Mucosa of descending colon (tissue), 3 donors: ENCODE data around the gene DNAH9. TPM values are rescaled to one million over a fixed set of nuclear protein-coding genes. Genes with fewer than 3 reads are reported as not detected.

Experiments used
- ATAC-seq: fragments of 200-7000 bp; cut with Tn5 transposase; one replicate; pipeline ENCODE4 v1.9.1; 2020; ENCODE audit warnings: mild to moderate bottlenecking, moderate library complexity
- DNase-seq, 3 donors: peaks; one replicate each; pipeline ENCODE4 v3.0.0-alpha.2; 2020
- H3K36me3 ChIP-seq: fragments of 200-600 bp; one replicate; pipeline ENCODE4 v1.8.0; 2021; ENCODE audit warnings: low read depth, mild to moderate bottlenecking
- H3K4me1 ChIP-seq: fragments of 200-600 bp; one replicate; pipeline ENCODE4 v1.8.0; 2021; ENCODE audit warnings: low read depth, mild to moderate bottlenecking
- H3K4me3 ChIP-seq: fragments of 200-600 bp; one replicate; pipeline ENCODE4 v1.8.0; 2021; ENCODE audit warnings: mild to moderate bottlenecking
- H3K9me3 ChIP-seq: fragments of 200-600 bp; one replicate; pipeline ENCODE4 v1.8.0; 2021; ENCODE audit warnings: mild to moderate bottlenecking
- intact Hi-C, 2 donors: fragments of 100-400 bp; cut with DNase I in 1 of 2; cut with micrococcal nuclease in 1 of 2; formaldehyde crosslinking; loops; one replicate each; pipeline versions ENCODE4 v1.11.0 to v1.11.1; 2022; cut with DNase I, micrococcal nuclease
- total RNA-seq, 3 donors: library from RNA; stranded (reverse); fragmentation: NEBNext Ultra II Directional in 2 of 3; extraction: Animal tissue kit (Norgen Biotek cat#: 25700) in 2 of 3; gene quantifications; one replicate each; pipeline versions ENCODE4 v1.2.1 to v1.2.4, GENCODE V29; 2021 to 2023
- TF ChIP-seq, protein P1 (sequence below): fragments of 200-600 bp; IDR thresholded peaks from one replicate; pipeline ENCODE4 v1.8.0; 2022; ENCODE audit warnings: antibody characterized with exemption, mild to moderate bottlenecking
- donor health status: DM: no; HTN: no; CAD: no; lungs with moderate emphysema.
- donor health status: DM: no; HTN: no; CAD: no.
- donor health status: DM: no; HTN: yes; CAD: no.

The DNAH9 gene
- total RNA-seq, 3 donors from 2014 or later: 0.41 to 1.5 (median 0.79) TPM

GRCh38 chr17:11738151-11738550 is 139.9 kb downstream of the DNAH9 start:
- H3K4me1 ChIP-seq: no peaks in the 10 kb centered on the region
- TF ChIP-seq, protein P1, sequence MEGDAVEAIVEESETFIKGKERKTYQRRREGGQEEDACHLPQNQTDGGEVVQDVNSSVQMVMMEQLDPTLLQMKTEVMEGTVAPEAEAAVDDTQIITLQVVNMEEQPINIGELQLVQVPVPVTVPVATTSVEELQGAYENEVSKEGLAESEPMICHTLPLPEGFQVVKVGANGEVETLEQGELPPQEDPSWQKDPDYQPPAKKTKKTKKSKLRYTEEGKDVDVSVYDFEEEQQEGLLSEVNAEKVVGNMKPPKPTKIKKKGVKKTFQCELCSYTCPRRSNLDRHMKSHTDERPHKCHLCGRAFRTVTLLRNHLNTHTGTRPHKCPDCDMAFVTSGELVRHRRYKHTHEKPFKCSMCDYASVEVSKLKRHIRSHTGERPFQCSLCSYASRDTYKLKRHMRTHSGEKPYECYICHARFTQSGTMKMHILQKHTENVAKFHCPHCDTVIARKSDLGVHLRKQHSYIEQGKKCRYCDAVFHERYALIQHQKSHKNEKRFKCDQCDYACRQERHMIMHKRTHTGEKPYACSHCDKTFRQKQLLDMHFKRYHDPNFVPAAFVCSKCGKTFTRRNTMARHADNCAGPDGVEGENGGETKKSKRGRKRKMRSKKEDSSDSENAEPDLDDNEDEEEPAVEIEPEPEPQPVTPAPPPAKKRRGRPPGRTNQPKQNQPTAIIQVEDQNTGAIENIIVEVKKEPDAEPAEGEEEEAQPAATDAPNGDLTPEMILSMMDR: no peak
- intact Hi-C loops: no loop called here
- H3K4me3 ChIP-seq: no peak overlapping the region
- DNase-seq (no peak), ATAC-seq (no peak)
- no peaks in the 10 kb centered on the region for H3K36me3 ChIP-seq
- H3K9me3 ChIP-seq: no peaks in the 10 kb centered on the region

- no peaks in the 10 kb centered on the region for H3K4me1 ChIP-seq
- ATAC-seq (no peak), DNase-seq (no peak)
- no peak overlapping the region for H3K4me3 ChIP-seq
- no peaks in the 10 kb centered on the region for H3K9me3 ChIP-seq
- intact Hi-C loops: no loop called here
- no peaks in the 10 kb centered on the region for H3K36me3 ChIP-seq
- TF ChIP-seq, protein P1: no peak
Measured at GRCh38 chr17:11739351-11739750, 141.1 kb downstream of the DNAH9 start.

GRCh38 chr17:11739848-11740247 is 141.6 kb downstream of the DNAH9 start:
- ATAC-seq: no peak
- H3K36me3 ChIP-seq: no peaks in the 10 kb centered on the region
- DNase-seq: no peak
- H3K4me3 ChIP-seq: no peak overlapping the region
- intact Hi-C loops: no loop called here
- H3K9me3 ChIP-seq: no peaks in the 10 kb centered on the region
- TF ChIP-seq, protein P1: no peak
- H3K4me1 ChIP-seq: no peaks in the 10 kb centered on the region

DNA sequence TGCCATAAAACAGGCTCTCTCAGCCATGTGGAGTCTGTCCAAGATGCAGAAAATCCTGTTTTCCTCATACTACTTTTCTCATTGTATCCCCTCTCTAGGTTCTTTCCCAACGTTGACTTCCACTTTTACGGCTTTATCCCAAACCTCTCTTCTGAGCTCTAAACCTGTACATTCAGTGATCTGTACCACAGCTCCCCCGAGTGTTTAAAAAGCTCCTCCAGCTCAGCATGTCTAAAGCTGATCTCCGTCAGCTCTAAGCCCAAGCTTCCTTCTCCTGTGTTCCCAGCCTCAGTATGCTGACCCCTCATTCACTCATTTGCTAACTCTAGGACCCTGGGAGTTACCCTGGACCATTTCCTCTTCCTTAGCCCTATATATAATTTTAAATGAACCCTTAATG is 144.6 kb downstream of the DNAH9 start:
- Histone ChIP-seq H3K9me3 (peaks cover 5% of the 10 kb centered on the region), H3K4me1 (no peaks in the 10 kb centered on the region), H3K4me3 (no peak overlapping the region), H3K36me3 (no peaks in the 10 kb centered on the region)
- TF ChIP-seq, protein P1: no peak
- DNase-seq (peak in 1 of 3 donors; percentile 14), ATAC-seq (peak; percentile 31)
- intact Hi-C loops: no loop called here

DNA sequence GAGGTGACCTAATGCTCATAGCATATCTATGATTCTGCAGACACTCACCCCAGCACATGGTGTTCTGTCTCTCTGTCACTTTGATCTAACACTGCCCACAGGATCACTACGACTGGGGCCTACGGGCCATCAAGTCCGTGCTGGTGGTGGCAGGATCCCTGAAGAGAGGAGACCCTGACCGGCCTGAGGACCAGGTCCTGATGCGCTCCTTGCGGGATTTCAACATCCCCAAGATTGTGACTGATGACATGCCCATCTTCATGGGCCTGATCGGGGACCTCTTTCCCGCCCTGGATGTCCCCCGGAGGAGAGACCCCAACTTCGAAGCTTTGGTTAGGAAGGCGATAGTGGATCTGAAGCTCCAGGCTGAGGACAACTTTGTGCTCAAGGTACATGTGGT is 146.4 kb downstream of the DNAH9 start:
- peaks cover 5% of the 10 kb centered on the region for H3K9me3 ChIP-seq
- no peak overlapping the region for H3K4me3 ChIP-seq
- DNase-seq (no peak), ATAC-seq (no peak)
- TF ChIP-seq, protein P1: no peak
- no peaks in the 10 kb centered on the region for H3K4me1 ChIP-seq
- intact Hi-C loops: no loop called here
- H3K36me3 ChIP-seq: no peaks in the 10 kb centered on the region

DNA sequence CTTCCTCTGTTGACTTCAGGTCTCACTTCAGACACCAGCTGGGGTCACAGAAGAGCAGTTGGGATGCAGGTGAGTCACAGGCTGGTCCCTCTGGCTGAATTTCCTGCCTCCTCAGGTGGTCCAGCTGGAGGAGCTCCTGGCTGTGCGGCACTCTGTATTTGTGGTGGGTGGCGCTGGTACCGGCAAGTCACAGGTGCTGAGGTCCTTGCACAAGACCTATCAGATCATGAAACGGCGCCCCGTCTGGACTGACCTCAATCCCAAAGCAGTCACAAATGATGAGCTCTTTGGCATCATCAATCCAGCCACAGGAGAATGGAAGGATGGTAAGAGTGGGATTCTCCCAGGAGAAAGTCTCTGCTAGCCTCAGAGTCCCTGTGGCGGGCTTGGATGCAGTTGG is 149.2 kb downstream of the DNAH9 start:
- peaks cover 5% of the 10 kb centered on the region for H3K9me3 ChIP-seq
- DNase-seq (no peak), ATAC-seq (no peak)
- H3K4me1 ChIP-seq: no peaks in the 10 kb centered on the region
- H3K4me3 ChIP-seq: no peak overlapping the region
- TF ChIP-seq, protein P1: no peak
- intact Hi-C loops: no loop called here
- H3K36me3 ChIP-seq: no peaks in the 10 kb centered on the region
